GM23248 (cell line): ENCODE data around the gene ZNRF1. TPM values are rescaled to one million over a fixed set of nuclear protein-coding genes. Genes with fewer than 3 reads are reported as not detected.

ENCODE experiments used
- DNase-seq: peaks from one replicate; pipeline ENCODE4 v3.0.0-alpha.2; 2015
- H2AFZ ChIP-seq: fragments of 200-600 bp; sonication (generic); 2 replicates; pipeline ENCODE4 v1.6.1; 2016; ENCODE audit warnings: antibody characterized with exemption
- H3F3A ChIP-seq: fragments of 200-600 bp; sonication (generic); 2 replicates; pipeline ENCODE4 v1.6.1; 2016; ENCODE audit warnings: mild to moderate bottlenecking, antibody characterized with exemption, mixed run types; ENCODE audit not compliant: insufficient read depth
- H3K27ac ChIP-seq: fragments of 200-600 bp; sonication (generic); 2 replicates; pipeline ENCODE4 v1.5.1; 2016; ENCODE audit warnings: mild to moderate bottlenecking
- H3K27me3 ChIP-seq: fragments of 200-600 bp; sonication (generic); replicated peaks from 2 replicates; pipeline ENCODE4 v1.6.1; 2016; ENCODE audit warnings: mild to moderate bottlenecking; ENCODE audit not compliant: insufficient read depth
- H3K36me3 ChIP-seq: fragments of 200-600 bp; sonication (generic); 2 replicates; pipeline ENCODE4 v1.6.1; 2016; ENCODE audit warnings: low read depth, mild to moderate bottlenecking
- H3K4me1 ChIP-seq: fragments of 200-600 bp; sonication (generic); 2 replicates; pipeline ENCODE4 v1.6.1; 2016; ENCODE audit warnings: mild to moderate bottlenecking; ENCODE audit not compliant: insufficient read depth
- H3K4me2 ChIP-seq: fragments of 200-600 bp; sonication (generic); one replicate; pipeline ENCODE4 v1.6.1; 2016; ENCODE audit warnings: mild to moderate bottlenecking; ENCODE audit not compliant: unreplicated experiment
- H3K4me3 ChIP-seq: fragments of 200-600 bp; sonication (generic); 2 replicates; pipeline ENCODE4 v1.5.1; 2016; ENCODE audit warnings: mild to moderate bottlenecking
- H3K79me2 ChIP-seq: fragments of 200-600 bp; sonication (generic); 2 replicates; pipeline ENCODE4 v1.6.1; 2016; ENCODE audit warnings: mild to moderate bottlenecking; ENCODE audit not compliant: insufficient read depth
- H3K9ac ChIP-seq: fragments of 200-600 bp; sonication (generic); 2 replicates; pipeline ENCODE4 v1.6.1; 2016; ENCODE audit warnings: mild to moderate bottlenecking
- H3K9me2 ChIP-seq: fragments of 200-600 bp; sonication (generic); 2 replicates; pipeline ENCODE4 v1.6.1; 2016; ENCODE audit warnings: mixed run types, mild to moderate bottlenecking, moderate library complexity; ENCODE audit not compliant: insufficient read depth
- H3K9me3 ChIP-seq: fragments of 200-600 bp; sonication (generic); one replicate; pipeline ENCODE4 v1.6.1; 2017; ENCODE audit warnings: low read depth
- H4K20me1 ChIP-seq: fragments of 200-600 bp; sonication (generic); 2 replicates; pipeline ENCODE4 v1.6.0; 2016; ENCODE audit not compliant: insufficient read depth
- EZH2 ChIP-seq: fragments of 200-600 bp; sonication (generic); IDR thresholded peaks from 2 replicates; pipeline ENCODE4 v1.6.1; 2018; ENCODE audit warnings: antibody characterized with exemption, mild to moderate bottlenecking; ENCODE audit not compliant: insufficient read depth, poor library complexity, severe bottlenecking
- EZH2phosphoT487 ChIP-seq: fragments of 200-600 bp; sonication (generic); IDR thresholded peaks from 2 replicates; pipeline ENCODE4 v1.6.1; 2018; ENCODE audit warnings: antibody characterized with exemption, moderate library complexity, mild to moderate bottlenecking, low read depth; ENCODE audit not compliant: insufficient read depth
- WGBS, 2 experiments: methylation state at CpG; one replicate each; pipeline ENCODE4 v1.1.6; 2015 to 2017; ENCODE audit warnings: low lambda C conversion rate in 2 of 2, low coverage in 1 of 2; ENCODE audit errors: missing lambda C conversion rate in 2 of 2; 5-methylcytosine and 5-hydroxymethylcytosine counted together
- in situ Hi-C: fragments of 300-500 bp; cut with MboI; formaldehyde crosslinking; loops from 2 replicates; pipeline ENCODE4 v1.15.0; 2020
- polyA plus RNA-seq: library from polyadenylated mRNA; unstranded; fragments of >200 nt; fragmentation: Nextera tagmentation; extraction: Ambion mirVana; gene quantifications from 2 replicates; pipeline ENCODE4 v1.2.1, GENCODE V29; 2016
- total RNA-seq: library from RNA; depleted of rRNA; stranded (reverse); fragments of >200 nt; shearing (Covaris generic); gene quantifications from 2 replicates; pipeline ENCODE4 v1.2.3, GENCODE V29; 2014

Gene ZNRF1
- total and polyA plus RNA-seq, 2 experiments from 2014 or later = 7.1 to 17.2 TPM

- Histone ChIP-seq H3K4me2 (no peak overlapping the region), H3K9me2 (no peaks in the 10 kb centered on the region), H3K4me1 (no peaks in the 10 kb centered on the region; the same call in 1 of the 2 replicates), H3K9ac (no peak overlapping the region), H2AFZ (no peak overlapping the region), H4K20me1 (no peaks in the 10 kb centered on the region), H3K79me2 (no peaks in the 10 kb centered on the region), H3K4me3 (no peak overlapping the region), H3F3A (no peaks in the 10 kb centered on the region), H3K27ac (no peak overlapping the region), H3K27me3 (no peaks in the 10 kb centered on the region), H3K9me3 (no peaks in the 10 kb centered on the region), H3K36me3 (no peaks in the 10 kb centered on the region)
- in situ Hi-C loops = no loop called here
- DNase-seq = no peak
- WGBS, 2 experiments = 93 to 95% methylated on average over 3 of the region's 3 CpGs
- no peak for TF ChIP-seq EZH2
- TF ChIP-seq EZH2phosphoT487 = no peak
These were observed 101.8 kb downstream of the ZNRF1 start for GRCh38 chr16:75100603-75100990.

- H3K4me1 ChIP-seq = peaks cover 3% of the 10 kb centered on the region
- no peak overlapping the region for H3K27ac ChIP-seq
- H3F3A ChIP-seq = no peaks in the 10 kb centered on the region
- H4K20me1 ChIP-seq = no peaks in the 10 kb centered on the region
- no peaks in the 10 kb centered on the region for H3K9me3 ChIP-seq
- no peak overlapping the region for H3K4me2 ChIP-seq
- no peaks in the 10 kb centered on the region for H3K9me2 ChIP-seq
- H2AFZ ChIP-seq = no peak overlapping the region
- no peak for TF ChIP-seq EZH2
- no peak for TF ChIP-seq EZH2phosphoT487
- DNase-seq = no peak
- WGBS, 2 experiments = 96 to 98% methylated on average over 3 of the region's 3 CpGs
- H3K79me2 ChIP-seq = no peaks in the 10 kb centered on the region
- no peak overlapping the region for H3K4me3 ChIP-seq
- no peak overlapping the region for H3K9ac ChIP-seq
- in situ Hi-C loops = no loop called here
- H3K36me3 ChIP-seq = no peaks in the 10 kb centered on the region
- no peaks in the 10 kb centered on the region for H3K27me3 ChIP-seq
These were observed 102.8 kb downstream of the ZNRF1 start for GRCh38 chr16:75101635-75102034.

- Histone ChIP-seq H3K4me1 (peaks cover 3% of the 10 kb centered on the region), H3K4me2 (no peak overlapping the region), H3K9me3 (no peaks in the 10 kb centered on the region), H3K4me3 (no peak overlapping the region), H3K9me2 (no peaks in the 10 kb centered on the region), H3K9ac (no peak overlapping the region), H3K27me3 (no peaks in the 10 kb centered on the region), H4K20me1 (no peaks in the 10 kb centered on the region), H3K27ac (no peak overlapping the region), H3K79me2 (no peaks in the 10 kb centered on the region), H3F3A (no peaks in the 10 kb centered on the region), H3K36me3 (no peaks in the 10 kb centered on the region), H2AFZ (no peak overlapping the region)
- TF ChIP-seq EZH2 (no peak), EZH2phosphoT487 (no peak)
- no peak for DNase-seq
- 90 to 98% methylated on average over 9 of the region's 9 CpGs for WGBS, 2 experiments
- in situ Hi-C loops = no loop called here
These were observed 103.8 kb downstream of the ZNRF1 start for GRCh38 chr16:75102595-75102994.

- Histone ChIP-seq H3K4me3 (no peak overlapping the region), H3K4me2 (no peak overlapping the region), H3K27me3 (no peaks in the 10 kb centered on the region), H3K9me3 (no peaks in the 10 kb centered on the region), H3K27ac (no peak overlapping the region), H3K79me2 (no peaks in the 10 kb centered on the region), H2AFZ (no peak overlapping the region), H3K4me1 (peaks cover 8% of the 10 kb centered on the region), H4K20me1 (no peaks in the 10 kb centered on the region), H3K36me3 (no peaks in the 10 kb centered on the region), H3K9ac (no peak overlapping the region), H3K9me2 (no peaks in the 10 kb centered on the region), H3F3A (no peaks in the 10 kb centered on the region; the same call in 1 of the 2 replicates)
- WGBS, 2 experiments = 81 to 83% methylated on average over 5 of the region's 5 CpGs
- in situ Hi-C loops = no loop called here
- TF ChIP-seq EZH2 = no peak
- TF ChIP-seq EZH2phosphoT487 = no peak
- DNase-seq = no peak
These were observed 105.2 kb downstream of the ZNRF1 start for GRCh38 chr16:75103994-75104393.

- Histone ChIP-seq H3K27me3 (no peaks in the 10 kb centered on the region), H2AFZ (no peak overlapping the region), H3K4me1 (peaks cover 16% of the 10 kb centered on the region), H3K9me3 (no peaks in the 10 kb centered on the region), H4K20me1 (no peaks in the 10 kb centered on the region), H3K9me2 (no peaks in the 10 kb centered on the region), H3K79me2 (no peaks in the 10 kb centered on the region), H3K4me3 (no peak overlapping the region), H3K4me2 (no peak overlapping the region), H3K36me3 (no peaks in the 10 kb centered on the region), H3K9ac (no peak overlapping the region), H3K27ac (no peak overlapping the region), H3F3A (peaks cover 6% of the 10 kb centered on the region)
- in situ Hi-C loops = loop anchor here (5.0 kb wide), 1 partner anchor 103 kb away; no protein-coding TSS in a partner anchor
- 92 to 96% methylated on average over 11 of the region's 11 CpGs for WGBS, 2 experiments
- TF ChIP-seq EZH2phosphoT487 (no peak), EZH2 (no peak)
- DNase-seq = no peak
These were observed 106.0 kb downstream of the ZNRF1 start for GRCh38 chr16:75104836-75105235.
